Measurements from ENCODE around the gene TBC1D10A. TPM values are rescaled to one million over a fixed set of nuclear protein-coding genes. Genes with fewer than 3 reads are reported as not detected.
A peak's percentile ranks its signal among the peaks of the same experiment; 100 is the strongest.

Gene TBC1D10A
- total RNA-seq, 1 experiment from 2014 or later = 18.6 TPM

DNA sequence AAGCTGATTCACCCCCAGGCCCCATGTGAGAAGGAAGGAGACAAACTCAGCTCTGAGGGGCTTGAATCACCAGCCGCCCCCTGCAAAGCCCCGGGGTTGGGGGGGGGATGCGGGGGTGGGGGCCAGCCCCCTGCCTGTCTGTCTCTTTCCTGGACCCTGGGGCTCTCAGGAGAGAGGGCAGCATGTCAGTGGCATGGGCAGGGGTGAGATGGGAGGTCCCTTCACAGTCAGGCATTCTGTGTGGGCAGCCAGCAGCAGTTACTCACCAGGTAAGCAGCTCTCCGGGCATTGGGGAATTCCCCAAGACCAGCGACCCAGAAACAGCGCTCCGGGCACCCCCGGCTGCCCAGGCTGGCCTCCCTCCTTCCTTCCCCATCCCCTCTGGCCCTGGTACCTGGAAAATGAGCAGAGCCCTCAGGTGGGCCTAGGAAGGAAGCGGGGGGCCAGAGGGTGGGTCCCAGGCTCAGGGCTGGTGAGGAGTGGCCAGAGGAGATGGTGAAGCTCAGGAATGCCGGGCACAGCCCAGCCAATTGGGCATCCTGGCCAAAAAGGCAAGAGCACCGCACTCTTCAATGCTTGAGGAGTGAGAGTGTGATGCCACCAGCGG is 76.0 kb downstream of the TBC1D10A start:
- H3K9ac ChIP-seq (ENCODE audit: low read length) = peak overlapping the region; percentile 84
- H3K9me2 ChIP-seq (ENCODE audit: insufficient read depth) = no peaks in the 10 kb centered on the region
- H3K4me3 ChIP-seq (replicated peaks in 1 of 2; ENCODE audit: low read depth in 1 of 2, low read length in 2 of 2) = peak overlapping the region; percentile 11 to 21; a peak in 2 of 4 replicates
- peak overlapping the region; percentile 96 for H3K4me2 ChIP-seq (ENCODE audit: low read length)
- ChIA-PET POLR2A (interaction anchor here (0.6 to 2.6 kb wide), 13 partner anchors 10 to 173 kb away, joined by 3 to 15 read pairs (median 4); no protein-coding TSS in a partner anchor), RAD21 (ENCODE audit: low non-redundant PET in 1 of 2, low total read pairs in 2 of 2, uncharacterized antibody in 2 of 2, unreplicated experiment in 2 of 2) (interaction anchor here (0.6 to 1.6 kb wide), 3 partner anchors 41 to 161 kb away, joined by 3 to 5 read pairs (median 3); no protein-coding TSS in a partner anchor), CTCF (interaction anchor here (1.2 to 1.8 kb wide), 3 partner anchors 10 to 143 kb away, joined by 3 to 9 read pairs (median 5); no protein-coding TSS in a partner anchor)
- peaks cover 0 to 14% of the 10 kb centered on the region in 2 experiments; a peak in 1 of 4 replicates for H3K36me3 ChIP-seq (ENCODE audit: control insufficient read depth in 1 of 2, insufficient read depth in 2 of 2, low read length in 2 of 2)
- TF ChIP-seq EZH2 (IDR thresholded peaks at IDR 0.05) = no peak
- TF ChIP-seq POLR2AphosphoS5 (IDR thresholded peaks at IDR 0.05; ENCODE audit: low read depth, low read length) = peak; percentile 6
- TF ChIP-seq SRF (IDR thresholded peaks at IDR 0.05; ENCODE audit: low read depth) = no peak
- BruUV-seq (replicated peaks) = no TSS peak
- H3K4me1 ChIP-seq (ENCODE audit: control insufficient read depth in 1 of 2, insufficient read depth in 2 of 2, low read length in 2 of 2) = peaks cover 81 to 100% of the 10 kb centered on the region in 2 experiments
- H4K20me1 ChIP-seq (ENCODE audit: insufficient read depth) = no peaks in the 10 kb centered on the region
- ATAC-seq = peak; percentile 21; the same call in 1 of the 2 replicates
- no peaks in the 10 kb centered on the region for H3K27me3 ChIP-seq (ENCODE audit: insufficient read depth, low read length)
- DNase-seq (ENCODE audit: low read depth, low spot score) = no peak
- peaks cover 92% of the 10 kb centered on the region for H3K79me2 ChIP-seq (ENCODE audit: insufficient read depth, low read length)
- H3K27ac ChIP-seq (ENCODE audit: low read depth, low read length) = peak overlapping the region; percentile 90
- intact Hi-C loops (cut with micrococcal nuclease) = loop anchor here (5.0 kb wide), 1 partner anchor 53 kb away; no protein-coding TSS in a partner anchor
- H3K9me3 ChIP-seq (ENCODE audit: control insufficient read depth in 1 of 2, insufficient read depth in 1 of 2, low read depth in 1 of 2, low read length in 2 of 2) = no peaks in the 10 kb centered on the region
- H2AFZ ChIP-seq (ENCODE audit: low read depth, low read length, poor library complexity, severe bottlenecking) = no peak overlapping the region

DNA sequence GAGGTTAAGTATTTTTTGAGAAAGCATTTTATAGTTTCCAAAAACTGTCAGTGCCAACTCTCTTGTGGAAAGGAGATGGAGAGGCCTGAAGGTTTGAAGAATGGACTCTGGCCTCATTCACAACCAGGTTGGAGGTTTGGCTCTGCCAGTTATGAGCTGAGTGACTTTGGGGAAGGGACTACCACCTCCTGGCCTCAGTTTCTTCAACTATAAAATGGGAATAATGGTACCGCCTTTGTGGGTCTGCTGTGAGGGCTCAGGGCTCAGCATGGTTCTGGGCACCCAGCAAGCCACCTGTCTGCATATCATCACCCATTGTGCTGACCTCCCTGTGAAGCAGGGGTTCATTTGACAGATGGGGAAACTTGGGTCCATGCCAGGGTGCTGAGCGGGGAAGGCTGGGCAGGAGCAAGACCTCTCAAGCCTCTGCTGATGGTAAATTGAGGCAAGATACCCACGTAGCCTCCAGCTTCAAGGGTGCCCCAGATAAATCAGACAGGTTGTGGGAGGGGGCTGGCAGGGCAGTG is 76.6 kb downstream of the TBC1D10A start:
- ATAC-seq = no peak
- intact Hi-C loops (cut with micrococcal nuclease) = loop anchor here (5.0 kb wide), 1 partner anchor 53 kb away; no protein-coding TSS in a partner anchor
- H3K4me3 ChIP-seq (replicated peaks in 1 of 2; ENCODE audit: low read depth in 1 of 2, low read length in 2 of 2) = no peak overlapping the region

More for the DNA sequence above, 76.6 kb downstream of the TBC1D10A start:
- Histone ChIP-seq H3K4me1 (ENCODE audit: control insufficient read depth in 1 of 2, insufficient read depth in 2 of 2, low read length in 2 of 2) (peaks cover 82 to 100% of the 10 kb centered on the region in 2 experiments), H3K79me2 (ENCODE audit: insufficient read depth, low read length) (peaks cover 92% of the 10 kb centered on the region), H2AFZ (ENCODE audit: low read depth, low read length, poor library complexity, severe bottlenecking) (no peak overlapping the region), H3K9ac (ENCODE audit: low read length) (peak overlapping the region; percentile 84), H3K27me3 (ENCODE audit: insufficient read depth, low read length) (no peaks in the 10 kb centered on the region), H3K9me2 (ENCODE audit: insufficient read depth) (no peaks in the 10 kb centered on the region), H3K4me2 (ENCODE audit: low read length) (peak overlapping the region; percentile 96), H3K36me3 (ENCODE audit: control insufficient read depth in 1 of 2, insufficient read depth in 2 of 2, low read length in 2 of 2) (peaks cover 0 to 19% of the 10 kb centered on the region in 2 experiments; a peak in 1 of 4 replicates), H3K27ac (ENCODE audit: low read depth, low read length) (peak overlapping the region; percentile 85), H3K9me3 (ENCODE audit: control insufficient read depth in 1 of 2, insufficient read depth in 1 of 2, low read depth in 1 of 2, low read length in 2 of 2) (no peaks in the 10 kb centered on the region), H4K20me1 (ENCODE audit: insufficient read depth) (no peaks in the 10 kb centered on the region)
- no peak for TF ChIP-seq POLR2AphosphoS5 (IDR thresholded peaks at IDR 0.05; ENCODE audit: low read depth, low read length)
- TF ChIP-seq, protein P1, sequence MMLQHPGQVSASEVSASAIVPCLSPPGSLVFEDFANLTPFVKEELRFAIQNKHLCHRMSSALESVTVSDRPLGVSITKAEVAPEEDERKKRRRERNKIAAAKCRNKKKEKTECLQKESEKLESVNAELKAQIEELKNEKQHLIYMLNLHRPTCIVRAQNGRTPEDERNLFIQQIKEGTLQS (IDR thresholded peaks at IDR 0.05) = no peak
- ChIA-PET CTCF (interaction anchor here (1.2 to 1.8 kb wide), 3 partner anchors 10 to 142 kb away, joined by 3 to 9 read pairs (median 5); no protein-coding TSS in a partner anchor), RAD21 (ENCODE audit: low non-redundant PET in 1 of 2, low total read pairs in 2 of 2, uncharacterized antibody in 2 of 2, unreplicated experiment in 2 of 2) (interaction anchor here (0.6 to 1.6 kb wide), 3 partner anchors 40 to 161 kb away, joined by 3 to 5 read pairs (median 3); no protein-coding TSS in a partner anchor), POLR2A (interaction anchor here (0.9 to 2.6 kb wide), 12 partner anchors 12 to 137 kb away, joined by 3 to 15 read pairs (median 4); no protein-coding TSS in a partner anchor)
- no peak for DNase-seq (ENCODE audit: low read depth, low spot score)
- no TSS peak for BruUV-seq (replicated peaks)

Data from HCT116 (cell line).